ENCODE measurements around the gene MEIS2.

The MEIS2 gene

GRCh38 chr15:37046876-37047614 is 53.3 kb downstream of the MEIS2 start:
- Histone ChIP-seq H3K4me1 (peaks cover 27% of the 10 kb centered on the region), H3K9me3 (no peaks in the 10 kb centered on the region), H3K4me3 (no peak overlapping the region), H3K27me3 (ENCODE audit: low read depth) (no peaks in the 10 kb centered on the region), H3K36me3 (replicated peaks) (peaks cover 6% of the 10 kb centered on the region; the same call in 1 of the 2 replicates)
- peak in 1 of 2 experiments; percentile 73 for DNase-seq (ENCODE audit: low spot score in 2 of 2)
- in situ Hi-C loops (cut with MboI; ENCODE audit: low sequenced_read_pairs) = no loop called here

GRCh38 chr15:37045859-37046740 is 54.2 kb downstream of the MEIS2 start:
- H3K27me3 ChIP-seq (ENCODE audit: low read depth) = no peaks in the 10 kb centered on the region
- H3K4me1 ChIP-seq = peaks cover 27% of the 10 kb centered on the region
- peaks cover 6% of the 10 kb centered on the region; the same call in 1 of the 2 replicates for H3K36me3 ChIP-seq (replicated peaks)
- in situ Hi-C loops (cut with MboI; ENCODE audit: low sequenced_read_pairs) = no loop called here
- DNase-seq (ENCODE audit: low spot score in 2 of 2) = peak; percentile 70 to 86
- H3K9me3 ChIP-seq = no peaks in the 10 kb centered on the region
- H3K4me3 ChIP-seq = no peak overlapping the region; the same call in 1 of the 2 replicates

GRCh38 chr15:37044915-37045648 is 55.3 kb downstream of the MEIS2 start:
- Histone ChIP-seq H3K27me3 (ENCODE audit: low read depth) (no peaks in the 10 kb centered on the region), H3K36me3 (replicated peaks) (peaks cover 6% of the 10 kb centered on the region; the same call in 1 of the 2 replicates), H3K4me3 (no peak overlapping the region), H3K4me1 (peaks cover 27% of the 10 kb centered on the region), H3K9me3 (no peaks in the 10 kb centered on the region)
- in situ Hi-C loops (cut with MboI; ENCODE audit: low sequenced_read_pairs) = no loop called here
- DNase-seq (ENCODE audit: low spot score in 2 of 2) = no peak

- Histone ChIP-seq H3K4me1 (peaks cover 21% of the 10 kb centered on the region), H3K4me3 (no peak overlapping the region), H3K9me3 (no peaks in the 10 kb centered on the region), H3K27me3 (ENCODE audit: low read depth) (no peaks in the 10 kb centered on the region), H3K36me3 (replicated peaks) (peaks cover 8% of the 10 kb centered on the region; the same call in 1 of the 2 replicates)
- no peak for DNase-seq (ENCODE audit: low spot score in 2 of 2)
- in situ Hi-C loops (cut with MboI; ENCODE audit: low sequenced_read_pairs) = no loop called here
These were observed 58.5 kb downstream of the MEIS2 start for GRCh38 chr15:37041836-37042235.

- no peak for DNase-seq (ENCODE audit: low spot score in 2 of 2)
- Histone ChIP-seq H3K36me3 (replicated peaks) (peaks cover 10% of the 10 kb centered on the region), H3K4me1 (peaks cover 13% of the 10 kb centered on the region), H3K9me3 (no peaks in the 10 kb centered on the region), H3K27me3 (ENCODE audit: low read depth) (no peaks in the 10 kb centered on the region), H3K4me3 (no peak overlapping the region)
- in situ Hi-C loops (cut with MboI; ENCODE audit: low sequenced_read_pairs) = no loop called here
These were observed 59.3 kb downstream of the MEIS2 start for GRCh38 chr15:37041042-37041441.

GRCh38 chr15:37040072-37040742 is 60.1 kb downstream of the MEIS2 start:
- DNase-seq (ENCODE audit: low spot score in 2 of 2) = no peak
- Histone ChIP-seq H3K9me3 (no peaks in the 10 kb centered on the region), H3K36me3 (replicated peaks) (peaks cover 10% of the 10 kb centered on the region), H3K4me3 (no peak overlapping the region), H3K27me3 (ENCODE audit: low read depth) (no peaks in the 10 kb centered on the region), H3K4me1 (peaks cover 7% of the 10 kb centered on the region)
- in situ Hi-C loops (cut with MboI; ENCODE audit: low sequenced_read_pairs) = no loop called here

- Histone ChIP-seq H3K9me3 (no peaks in the 10 kb centered on the region), H3K36me3 (replicated peaks) (peaks cover 5% of the 10 kb centered on the region), H3K27me3 (ENCODE audit: low read depth) (no peaks in the 10 kb centered on the region), H3K4me1 (peaks cover 3% of the 10 kb centered on the region; the same call in 1 of the 2 replicates), H3K4me3 (no peak overlapping the region)
- in situ Hi-C loops (cut with MboI; ENCODE audit: low sequenced_read_pairs) = no loop called here
- no peak for DNase-seq (ENCODE audit: low spot score in 2 of 2)
These were observed 61.6 kb downstream of the MEIS2 start for GRCh38 chr15:37038716-37039106.

- Histone ChIP-seq H3K27me3 (ENCODE audit: low read depth) (no peaks in the 10 kb centered on the region), H3K4me1 (peaks cover 3% of the 10 kb centered on the region; the same call in 1 of the 2 replicates), H3K36me3 (replicated peaks) (peaks cover 5% of the 10 kb centered on the region; the same call in 1 of the 2 replicates), H3K4me3 (no peak overlapping the region), H3K9me3 (no peaks in the 10 kb centered on the region)
- no peak for DNase-seq (ENCODE audit: low spot score in 2 of 2)
- in situ Hi-C loops (cut with MboI; ENCODE audit: low sequenced_read_pairs) = no loop called here
These were observed 62.3 kb downstream of the MEIS2 start for GRCh38 chr15:37037850-37038715.

GRCh38 chr15:37037071-37037655 is 63.2 kb downstream of the MEIS2 start:
- Histone ChIP-seq H3K9me3 (no peaks in the 10 kb centered on the region), H3K27me3 (ENCODE audit: low read depth) (no peaks in the 10 kb centered on the region), H3K4me3 (no peak overlapping the region), H3K36me3 (replicated peaks) (peaks cover 7% of the 10 kb centered on the region), H3K4me1 (peaks cover 3% of the 10 kb centered on the region; the same call in 1 of the 2 replicates)
- no peak for DNase-seq (ENCODE audit: low spot score in 2 of 2)
- in situ Hi-C loops (cut with MboI; ENCODE audit: low sequenced_read_pairs) = no loop called here

- Histone ChIP-seq H3K4me3 (no peak overlapping the region), H3K9me3 (no peaks in the 10 kb centered on the region), H3K36me3 (replicated peaks) (peaks cover 7% of the 10 kb centered on the region), H3K27me3 (ENCODE audit: low read depth) (no peaks in the 10 kb centered on the region), H3K4me1 (peaks cover 3% of the 10 kb centered on the region; the same call in 1 of the 2 replicates)
- DNase-seq (ENCODE audit: low spot score in 2 of 2) = no peak
- in situ Hi-C loops (cut with MboI; ENCODE audit: low sequenced_read_pairs) = no loop called here
These were observed 65.3 kb downstream of the MEIS2 start for GRCh38 chr15:37034835-37035748.

- in situ Hi-C loops (cut with MboI; ENCODE audit: low sequenced_read_pairs) = no loop called here
- H3K4me3 ChIP-seq = no peak overlapping the region
- H3K27me3 ChIP-seq (ENCODE audit: low read depth) = no peaks in the 10 kb centered on the region
- H3K36me3 ChIP-seq (replicated peaks) = peaks cover 7% of the 10 kb centered on the region
- no peaks in the 10 kb centered on the region for H3K9me3 ChIP-seq
- no peak for DNase-seq (ENCODE audit: low spot score in 2 of 2)
- H3K4me1 ChIP-seq = peaks cover 3% of the 10 kb centered on the region; the same call in 1 of the 2 replicates
These were observed 66.0 kb downstream of the MEIS2 start for GRCh38 chr15:37034392-37034791.
